Spleen (tissue), 11 donors: ENCODE results near the gene CDK11B. TPM values are rescaled to one million over a fixed set of nuclear protein-coding genes. Genes with fewer than 3 reads are reported as not detected.
A peak's percentile ranks its signal among the peaks of the same experiment; 100 is the strongest.
"Not testable (repeated sequence)": the region's sequence is repeated elsewhere in the genome, so short reads cannot be mapped to it uniquely, and the experiment has no call there.

Source experiments
- DNase-seq: peaks from one replicate; pipeline ENCODE4 v3.0.0-alpha.2; 2020
- H3K27ac ChIP-seq, 8 donors: fragments of 200-600 bp; sonication (generic) in 7 of 8; 1 replicate in 4 of 8; 2 replicates in 4 of 8; pipeline versions ENCODE4 v1.5.0 to v1.8.0; 2016 to 2021; ENCODE audit warnings: inconsistent platforms in 4 of 8, mild to moderate bottlenecking in 4 of 8, moderate library complexity in 1 of 8
- H3K27me3 ChIP-seq, 7 donors: fragments of 200-600 bp; sonication (generic) in 6 of 7; replicated peaks in 1 of 7; 1 replicate in 4 of 7; 2 replicates in 3 of 7; pipeline versions ENCODE4 v1.5.0 to v1.8.0; 2016 to 2021; ENCODE audit warnings: inconsistent platforms in 3 of 7, mild to moderate bottlenecking in 1 of 7
- H3K36me3 ChIP-seq, 6 donors: fragments of 200-600 bp; sonication (generic) in 5 of 6; 1 replicate in 4 of 6; 2 replicates in 2 of 6; pipeline versions ENCODE4 v1.5.0 to v1.8.0; 2016 to 2021; ENCODE audit warnings: inconsistent platforms in 2 of 6
- H3K4me1 ChIP-seq, 6 donors: fragments of 200-600 bp; sonication (generic) in 5 of 6; 1 replicate in 3 of 6; 2 replicates in 3 of 6; pipeline versions ENCODE4 v1.5.0 to v1.8.0; 2016 to 2021; ENCODE audit warnings: inconsistent platforms in 3 of 6
- H3K4me3 ChIP-seq, 8 donors: fragments of 200-600 bp; sonication (generic) in 7 of 8; 1 replicate in 4 of 8; 2 replicates in 4 of 8; pipeline versions ENCODE4 v1.5.0 to v1.8.0; 2016 to 2021; ENCODE audit warnings: inconsistent platforms in 4 of 8, mild to moderate bottlenecking in 4 of 8, moderate library complexity in 2 of 8
- H3K9me3 ChIP-seq, 8 donors: fragments of 200-600 bp; sonication (generic) in 7 of 8; 1 replicate in 4 of 8; 2 replicates in 4 of 8; pipeline versions ENCODE4 v1.5.0 to v1.8.0; 2016 to 2021; ENCODE audit warnings: inconsistent platforms in 4 of 8
- POLR2A ChIP-seq, 3 donors: fragments of 450-650 bp; IDR thresholded peaks; one replicate each; pipeline ENCODE4 v1.5.1; 2017; ENCODE audit warnings: antibody characterized with exemption in 3 of 3, mild to moderate bottlenecking in 1 of 3
- POLR2AphosphoS5 ChIP-seq, 3 donors: sonication (generic); formaldehyde crosslinking; IDR thresholded peaks; one replicate each; pipeline ENCODE4 v1.5.1; 2017; ENCODE audit warnings: antibody characterized with exemption in 3 of 3
- WGBS, 5 donors: extraction: QIAGEN DNeasy Blood & Tissue Kit in 3 of 5; methylation state at CpG; one replicate each; pipeline versions ENCODE4 v1.1.5 to v1.1.7; 2013 to 2018; 5-methylcytosine and 5-hydroxymethylcytosine counted together
- intact Hi-C: fragments of 100-400 bp; cut with DNase I; formaldehyde crosslinking; loops from one replicate; pipeline ENCODE4 v1.15.0; 2023; ENCODE audit warnings: low total_unique reads
- polyA plus RNA-seq, 3 donors: library from polyadenylated mRNA; stranded (reverse); fragments of 200-250 nt; gene quantifications; one replicate each; pipeline ENCODE4 v1.2.1, GENCODE V29; 2013
- total RNA-seq, 7 donors: library from RNA; depleted of rRNA in 3 of 7; stranded (reverse); fragments of >200 nt in 3 of 7; fragmentation: NEBNext Ultra II Directional in 4 of 7; extraction: Animal tissue kit (Norgen Biotek cat#: 25700) in 4 of 7; gene quantifications; one replicate each; pipeline versions ENCODE4 v1.1.0 to v1.2.1, GENCODE V29; 2016 to 2021
- TF ChIP-seq, protein P1 (sequence below), 11 experiments: fragments of 200-600 bp in 7 of 11; fragments of 450-650 bp in 4 of 11; sonication (generic) in 4 of 11; IDR thresholded peaks in 8 of 11; conservative IDR thresholded peaks in 3 of 11; 1 replicate in 7 of 11; 2 replicates in 4 of 11; pipeline versions ENCODE4 v1.4.0 to v1.8.0; 2016 to 2021; ENCODE audit warnings: antibody characterized with exemption in 11 of 11, inconsistent platforms in 4 of 11, mild to moderate bottlenecking in 1 of 11
- donor health status: healthy with polysubstance abuse.
- donor health status: DM: no; HTN: no; CAD: no; lungs with moderate emphysema.
- donor health status: DM: no; HTN: no; CAD: no.
- donor health status: Bipolar disorder and iron deficiency.
- donor health status: healthy.
- donor health status: DM: no; HTN: no; CAD: no.
- donor health status: DM: yes; HTN: yes; CAD: no.

Gene CDK11B
- total and polyA plus RNA-seq, 10 donors: 19.4 to 38.2 (median 29.2) TPM

DNA sequence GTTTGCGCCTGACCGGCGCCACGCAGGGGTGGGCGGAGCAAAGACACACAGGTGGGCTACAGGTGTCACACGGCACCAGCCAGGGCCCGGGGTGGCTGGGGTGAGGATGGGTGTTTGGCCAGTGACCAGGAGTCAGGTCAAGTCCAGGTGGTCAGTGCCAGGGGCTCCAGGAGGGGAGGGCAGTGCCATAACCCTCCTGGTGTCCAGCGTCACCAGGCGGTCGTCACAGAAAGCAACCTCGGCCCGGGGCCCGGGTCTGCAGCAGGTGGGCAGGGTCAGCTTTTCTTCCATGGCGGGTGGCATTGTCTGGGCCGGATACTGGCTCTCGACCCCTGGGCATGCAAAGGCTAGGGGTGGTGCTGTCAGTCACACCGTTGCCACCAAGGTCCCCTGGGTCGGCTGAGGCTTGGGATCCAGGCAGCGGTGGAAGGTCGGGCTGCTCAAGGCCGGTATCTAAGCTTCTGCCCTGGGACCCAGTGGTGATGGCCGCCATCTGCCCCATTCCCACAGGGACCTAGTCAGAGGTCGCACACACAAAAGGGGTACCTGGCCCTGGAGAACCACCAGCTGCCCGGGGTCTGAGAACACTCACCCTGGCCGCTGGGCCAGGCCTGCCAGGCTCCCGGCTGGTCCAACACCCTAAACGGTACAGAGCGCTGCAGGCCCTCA lies 60.6 kb downstream of the CDK11B start:
- Histone ChIP-seq H3K27ac (no peak overlapping the region), H3K9me3 (no peaks in the 10 kb centered on the region), H3K4me3 (peak overlapping the region in 2 of 8 donors; percentile 9 to 39), H3K36me3 (no peaks in the 10 kb centered on the region), H3K27me3 (peaks cover 0 to 51% (median 15%) of the 10 kb centered on the region in 7 donors), H3K4me1 (peaks cover 8 to 60% (median 42%) of the 10 kb centered on the region in 6 donors)
- no peak for TF ChIP-seq POLR2A (IDR thresholded peaks at IDR 0.05)
- TF ChIP-seq POLR2AphosphoS5 (IDR thresholded peaks at IDR 0.05): no peak
- TF ChIP-seq, protein P1, sequence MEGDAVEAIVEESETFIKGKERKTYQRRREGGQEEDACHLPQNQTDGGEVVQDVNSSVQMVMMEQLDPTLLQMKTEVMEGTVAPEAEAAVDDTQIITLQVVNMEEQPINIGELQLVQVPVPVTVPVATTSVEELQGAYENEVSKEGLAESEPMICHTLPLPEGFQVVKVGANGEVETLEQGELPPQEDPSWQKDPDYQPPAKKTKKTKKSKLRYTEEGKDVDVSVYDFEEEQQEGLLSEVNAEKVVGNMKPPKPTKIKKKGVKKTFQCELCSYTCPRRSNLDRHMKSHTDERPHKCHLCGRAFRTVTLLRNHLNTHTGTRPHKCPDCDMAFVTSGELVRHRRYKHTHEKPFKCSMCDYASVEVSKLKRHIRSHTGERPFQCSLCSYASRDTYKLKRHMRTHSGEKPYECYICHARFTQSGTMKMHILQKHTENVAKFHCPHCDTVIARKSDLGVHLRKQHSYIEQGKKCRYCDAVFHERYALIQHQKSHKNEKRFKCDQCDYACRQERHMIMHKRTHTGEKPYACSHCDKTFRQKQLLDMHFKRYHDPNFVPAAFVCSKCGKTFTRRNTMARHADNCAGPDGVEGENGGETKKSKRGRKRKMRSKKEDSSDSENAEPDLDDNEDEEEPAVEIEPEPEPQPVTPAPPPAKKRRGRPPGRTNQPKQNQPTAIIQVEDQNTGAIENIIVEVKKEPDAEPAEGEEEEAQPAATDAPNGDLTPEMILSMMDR (IDR thresholded peaks at IDR 0.05 in 8 of 11, conservative IDR thresholded peaks at IDR 0.05 in 3 of 11): no peak
- DNase-seq: no peak
- intact Hi-C loops: no loop called here
- WGBS, 5 donors: 81 to 93% (median 85%) methylated on average over 18 to 28 of the region's 28 CpGs

GRCh38 chr1:1597275-1597930 lies 61.4 kb downstream of the CDK11B start:
- Histone ChIP-seq H3K36me3 (no peaks in the 10 kb centered on the region), H3K27me3 (peaks cover 0 to 51% (median 15%) of the 10 kb centered on the region in 7 donors), H3K4me1 (peaks cover 8 to 52% (median 35%) of the 10 kb centered on the region in 6 donors), H3K4me3 (peak overlapping the region in 2 of 8 donors; percentile 9 to 39), H3K27ac (no peak overlapping the region), H3K9me3 (no peaks in the 10 kb centered on the region)
- 18 to 44% (median 32%) methylated on average over 10 to 15 of the region's 16 CpGs for WGBS, 5 donors
- peak in 2 of 3 donors; percentile 15 to 45 for TF ChIP-seq POLR2AphosphoS5 (IDR thresholded peaks at IDR 0.05)
- TF ChIP-seq, protein P1 (IDR thresholded peaks at IDR 0.05 in 8 of 11, conservative IDR thresholded peaks at IDR 0.05 in 3 of 11): peak in 8 of 11 experiments; percentile 12 to 45 (median 36)
- TF ChIP-seq POLR2A (IDR thresholded peaks at IDR 0.05): no peak
- intact Hi-C loops: no loop called here
- DNase-seq: peak; percentile 78

DNA sequence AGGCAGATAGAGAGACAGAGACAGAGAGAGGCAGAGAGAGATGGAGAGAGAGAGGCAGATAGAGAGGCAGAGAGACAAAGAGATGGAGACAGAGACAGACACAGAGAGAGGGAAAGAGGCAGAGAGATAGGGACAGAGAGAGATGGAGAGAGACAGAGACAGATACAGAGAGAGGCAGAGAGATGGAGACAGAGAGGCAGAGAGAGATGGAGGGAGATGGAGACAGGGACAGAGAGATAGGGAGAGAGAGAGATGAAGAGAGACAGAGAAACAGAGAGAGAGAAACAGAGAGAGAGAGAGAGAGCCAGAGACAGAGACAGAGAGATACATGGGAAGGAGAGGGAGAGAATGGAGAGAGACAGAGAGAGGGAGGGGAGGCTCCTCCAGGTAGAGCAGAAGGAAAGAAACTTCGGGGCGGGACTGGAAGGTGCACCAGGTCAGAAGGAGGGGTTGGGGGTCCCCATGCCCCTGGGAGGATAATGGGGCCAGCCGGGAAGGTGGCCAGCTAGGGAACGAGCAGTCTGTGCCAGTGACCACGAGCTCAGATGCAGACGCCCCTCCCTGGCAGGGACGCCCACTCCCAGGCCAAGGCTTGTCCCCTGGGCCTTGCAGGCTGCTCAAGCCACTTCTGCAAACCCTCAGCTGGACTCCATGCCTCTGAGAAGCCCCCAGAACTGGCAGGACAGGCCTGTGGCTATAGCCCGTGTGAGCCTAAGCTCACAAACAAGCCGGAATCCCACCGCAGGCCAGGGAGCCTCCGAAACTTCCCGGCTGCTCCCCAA lies 62.1 kb downstream of the CDK11B start:
- no peaks in the 10 kb centered on the region for H3K36me3 ChIP-seq
- 42 to 51% (median 48%) methylated on average over 10 to 12 of the region's 12 CpGs for WGBS, 5 donors
- intact Hi-C loops: no loop called here
- H3K9me3 ChIP-seq: no peaks in the 10 kb centered on the region
- no peak overlapping the region for H3K27ac ChIP-seq
- peak overlapping the region in 1 of 8 donors; percentile 39 for H3K4me3 ChIP-seq
- TF ChIP-seq POLR2A (IDR thresholded peaks at IDR 0.05): no peak
- TF ChIP-seq, protein P1 (IDR thresholded peaks at IDR 0.05 in 8 of 11, conservative IDR thresholded peaks at IDR 0.05 in 3 of 11): no peak
- TF ChIP-seq POLR2AphosphoS5 (IDR thresholded peaks at IDR 0.05): no peak
- DNase-seq: no peak
- H3K4me1 ChIP-seq: peaks cover 8 to 45% (median 32%) of the 10 kb centered on the region in 6 donors
- peaks cover 0 to 51% (median 15%) of the 10 kb centered on the region in 7 donors for H3K27me3 ChIP-seq

- H3K36me3 ChIP-seq, DNase-seq, H3K4me3 ChIP-seq, intact Hi-C loops, H3K27ac ChIP-seq, H3K9me3 ChIP-seq: not testable (repeated sequence)
- H3K27me3 ChIP-seq: peaks cover 0 to 41% (median 13%) of the 10 kb centered on the region in 7 donors
- WGBS, 5 donors: 74 to 95% (median 87%) methylated on average over 2 of the region's 2 CpGs
- H3K4me1 ChIP-seq: peaks cover 8 to 32% (median 24%) of the 10 kb centered on the region in 6 donors
Observed at GRCh38 chr1:1595341-1595740, 63.5 kb downstream of the CDK11B start.
